Limb (tissue), 2 donors: ENCODE data around the gene ITFG1.

ENCODE experiments used
- DNase-seq, 2 donors: peaks; one replicate each; pipeline ENCODE4 v3.0.0-alpha.2; 2016; ENCODE audit errors: extremely low spot score in 2 of 2

ITFG1 gene

GRCh38 chr16:47109361-47109760 lies 351.5 kb downstream of the ITFG1 start:
- no peak for DNase-seq
